Hematopoietic multipotent progenitor cell treated with erythropoietin and hydrocortisone succinate and interleukin-3 and kit ligand, for 8 days (in vitro differentiated cells): ENCODE measurements around the gene FN3KRP.
A peak's percentile ranks its signal among the peaks of the same experiment; 100 is the strongest.

ENCODE experiments used
- DNase-seq: peaks from one replicate; pipeline ENCODE4 v3.0.0-alpha.2; 2015

The FN3KRP gene, protein sequence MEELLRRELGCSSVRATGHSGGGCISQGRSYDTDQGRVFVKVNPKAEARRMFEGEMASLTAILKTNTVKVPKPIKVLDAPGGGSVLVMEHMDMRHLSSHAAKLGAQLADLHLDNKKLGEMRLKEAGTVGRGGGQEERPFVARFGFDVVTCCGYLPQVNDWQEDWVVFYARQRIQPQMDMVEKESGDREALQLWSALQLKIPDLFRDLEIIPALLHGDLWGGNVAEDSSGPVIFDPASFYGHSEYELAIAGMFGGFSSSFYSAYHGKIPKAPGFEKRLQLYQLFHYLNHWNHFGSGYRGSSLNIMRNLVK

DNA sequence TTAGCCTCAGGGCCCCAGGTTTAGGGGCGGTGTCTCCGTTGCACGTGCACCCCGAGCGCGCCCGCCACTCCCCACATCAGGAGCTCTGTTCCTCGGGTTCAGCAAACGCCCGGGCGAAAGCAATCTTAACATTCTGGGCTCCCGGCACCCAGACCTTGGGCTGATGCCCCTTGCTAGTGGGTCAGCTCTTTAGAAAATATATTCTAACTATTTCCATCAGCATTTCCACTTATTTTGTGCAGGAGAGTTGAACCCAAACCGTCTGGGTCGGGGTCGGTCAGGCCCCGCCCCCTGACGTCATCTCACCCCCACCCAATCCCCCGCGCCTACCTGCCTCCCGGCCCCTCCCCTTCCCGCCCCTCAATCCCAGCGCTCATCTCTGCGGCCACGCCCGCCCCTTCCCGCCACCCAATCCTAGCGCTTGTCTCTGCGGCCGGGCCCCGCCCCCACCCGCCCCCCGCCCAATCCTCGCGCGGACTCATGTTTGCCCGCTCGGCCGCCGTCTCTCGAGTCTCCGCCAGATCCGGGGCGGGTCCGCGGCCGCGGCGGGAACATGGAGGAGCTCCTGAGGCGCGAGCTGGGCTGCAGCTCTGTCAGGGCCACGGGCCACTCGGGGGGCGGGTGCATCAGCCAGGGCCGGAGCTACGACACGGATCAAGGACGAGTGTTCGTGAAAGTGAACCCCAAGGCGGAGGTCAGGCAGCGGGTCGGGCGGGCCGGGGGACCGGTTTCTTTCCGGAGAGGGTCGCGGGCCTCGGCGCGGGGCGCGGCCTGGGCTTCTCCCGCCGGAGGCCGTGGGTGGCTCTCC is at the start of gene FN3KRP:
Gene FN3KRP, plus strand, starts transcription at position 504 of the 808 bp plus-strand sequence. Its CDS starts 50 bp downstream, at position 554.
- peak; percentile 90 for DNase-seq

DNA sequence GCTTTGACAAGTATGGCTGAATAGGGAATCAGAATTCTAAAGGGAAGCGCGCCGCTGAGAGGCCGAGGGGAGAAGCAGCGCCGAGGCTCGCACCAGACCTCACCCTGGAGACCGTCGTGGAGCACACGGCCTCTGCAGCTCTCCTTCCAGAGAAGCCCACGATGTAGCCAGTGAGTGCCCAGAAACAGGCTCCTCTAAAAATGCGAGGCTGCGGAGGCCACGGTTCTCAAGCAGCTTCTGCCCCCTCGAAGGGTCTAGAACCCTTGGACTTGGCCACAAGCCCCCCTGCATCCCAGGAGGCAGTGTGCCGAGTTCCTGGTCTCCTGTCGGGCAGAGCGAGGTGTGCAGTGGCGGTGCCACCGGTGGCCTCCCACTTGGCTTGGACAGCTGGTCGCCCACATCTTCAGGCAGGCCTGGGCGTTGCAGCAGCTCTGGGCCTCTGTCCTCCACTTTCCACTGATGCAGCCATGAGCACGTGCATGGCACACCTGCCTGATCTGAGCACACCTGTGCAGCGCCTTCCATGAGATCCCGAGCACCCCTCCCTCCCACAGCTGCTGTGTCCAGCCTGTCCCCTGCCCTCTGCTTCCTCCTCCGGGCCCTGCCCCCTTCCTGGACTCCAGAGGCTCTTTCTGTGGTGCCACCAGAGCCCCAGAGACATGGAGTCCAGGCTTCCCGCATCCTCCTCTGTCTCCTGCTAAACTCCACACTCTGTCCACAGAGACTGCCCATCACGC is 49.4 kb upstream of the FN3KRP start:
- DNase-seq = no peak

DNA sequence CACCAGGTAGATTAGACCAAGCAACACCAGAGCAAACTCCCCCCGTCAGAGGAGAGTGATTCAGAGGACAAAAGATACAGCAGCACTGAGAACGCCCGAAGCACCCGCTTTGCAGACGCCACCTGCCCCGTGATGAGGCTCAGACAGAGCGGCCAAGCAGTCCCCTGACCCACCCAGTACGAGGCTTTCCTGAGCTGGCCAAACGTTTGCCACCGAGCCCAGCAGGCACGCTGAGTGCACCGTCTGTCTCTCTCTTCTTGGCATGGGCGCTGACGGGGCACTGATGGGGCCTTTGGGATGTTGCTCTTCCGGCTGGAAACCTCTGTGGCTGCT is 48.9 kb upstream of the FN3KRP start:
- no peak for DNase-seq

DNA sequence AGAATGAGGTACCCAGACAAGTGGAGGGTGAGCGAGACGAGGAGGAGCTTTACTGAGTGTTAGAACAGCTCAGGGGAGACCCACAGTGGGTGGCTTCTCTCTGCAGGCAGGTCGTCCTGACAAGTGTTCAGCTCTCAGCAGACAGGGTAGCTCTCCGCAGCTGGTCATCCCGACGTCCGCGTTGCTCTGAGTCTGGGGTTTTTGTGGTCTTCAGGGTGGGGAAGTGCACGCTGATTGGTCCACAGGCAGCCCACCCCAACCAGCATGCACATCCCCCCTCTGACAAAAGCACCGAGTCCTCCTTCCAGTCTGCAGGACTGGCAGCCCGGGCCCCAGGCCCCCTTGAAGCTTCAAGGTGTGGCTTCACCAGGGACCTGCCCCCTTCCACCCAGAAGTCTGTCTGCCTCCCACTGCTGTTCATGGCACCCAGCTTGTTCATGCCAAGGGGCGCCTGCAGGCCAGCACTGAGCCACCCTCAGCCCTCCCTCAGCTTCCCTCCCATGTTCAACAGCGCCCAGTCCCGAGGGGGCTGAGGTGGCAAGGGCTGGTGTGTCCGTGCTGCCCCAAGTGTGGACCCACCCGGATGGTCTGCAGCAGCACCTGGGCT is 48.4 kb upstream of the FN3KRP start:
- no peak for DNase-seq

DNA sequence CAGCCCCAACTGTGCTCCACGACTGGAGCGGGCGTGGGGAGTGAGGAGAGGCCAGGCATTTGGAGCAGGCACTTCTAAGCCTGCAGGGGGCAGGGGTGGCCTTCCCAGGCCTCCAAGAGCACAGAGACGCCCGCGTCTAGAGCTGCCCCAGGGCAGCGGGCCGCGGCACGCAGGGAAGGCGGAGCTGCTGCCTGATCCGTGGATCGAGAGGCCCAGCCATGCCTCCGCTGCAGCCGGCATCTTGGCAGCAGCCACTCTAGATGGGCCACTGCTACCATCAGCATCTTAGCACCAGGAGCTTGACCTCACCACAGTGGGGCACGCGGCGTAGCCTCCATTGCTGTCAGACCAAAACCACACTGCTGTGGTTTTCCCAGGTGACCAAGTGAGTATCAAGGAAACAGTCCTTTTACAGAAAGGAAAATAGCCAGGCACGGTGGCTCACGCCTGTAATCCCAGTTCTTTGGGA is 47.8 kb upstream of the FN3KRP start:
- DNase-seq = peak; percentile 85

DNA sequence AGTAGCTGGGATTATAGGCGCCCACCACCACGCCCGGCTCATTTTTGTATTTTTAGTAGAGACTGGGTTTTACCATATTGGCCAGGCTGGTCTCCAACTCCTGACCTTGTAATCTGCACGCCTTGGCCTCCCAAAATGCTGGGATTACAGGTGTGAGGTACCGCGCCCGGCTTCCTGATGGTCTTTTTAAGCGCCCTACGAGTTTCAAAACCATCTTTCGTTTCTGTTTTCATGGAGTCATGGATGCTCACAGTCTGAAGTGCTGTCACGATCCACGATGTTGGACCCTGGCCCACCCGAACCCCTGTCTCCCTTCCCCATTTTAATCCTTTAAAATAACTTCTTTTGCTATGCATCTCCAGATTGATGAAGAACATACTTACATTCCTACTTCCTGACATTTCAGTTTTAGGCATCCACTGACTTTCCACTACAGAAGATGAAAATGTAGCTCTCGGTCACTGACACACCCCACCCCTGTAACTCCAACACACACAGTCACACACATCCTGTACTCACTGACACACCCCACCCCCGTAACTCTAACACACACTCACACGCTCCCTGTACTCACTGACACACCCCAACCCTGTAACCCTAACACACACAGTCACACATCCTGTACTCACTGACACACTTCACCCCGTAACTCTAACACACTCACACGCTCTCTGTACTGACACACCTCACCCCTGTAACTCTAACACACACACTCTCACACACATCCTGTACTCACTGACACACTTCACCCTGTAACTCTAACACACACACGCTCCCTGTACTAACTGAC is 45.6 kb upstream of the FN3KRP start:
- DNase-seq = no peak

DNA sequence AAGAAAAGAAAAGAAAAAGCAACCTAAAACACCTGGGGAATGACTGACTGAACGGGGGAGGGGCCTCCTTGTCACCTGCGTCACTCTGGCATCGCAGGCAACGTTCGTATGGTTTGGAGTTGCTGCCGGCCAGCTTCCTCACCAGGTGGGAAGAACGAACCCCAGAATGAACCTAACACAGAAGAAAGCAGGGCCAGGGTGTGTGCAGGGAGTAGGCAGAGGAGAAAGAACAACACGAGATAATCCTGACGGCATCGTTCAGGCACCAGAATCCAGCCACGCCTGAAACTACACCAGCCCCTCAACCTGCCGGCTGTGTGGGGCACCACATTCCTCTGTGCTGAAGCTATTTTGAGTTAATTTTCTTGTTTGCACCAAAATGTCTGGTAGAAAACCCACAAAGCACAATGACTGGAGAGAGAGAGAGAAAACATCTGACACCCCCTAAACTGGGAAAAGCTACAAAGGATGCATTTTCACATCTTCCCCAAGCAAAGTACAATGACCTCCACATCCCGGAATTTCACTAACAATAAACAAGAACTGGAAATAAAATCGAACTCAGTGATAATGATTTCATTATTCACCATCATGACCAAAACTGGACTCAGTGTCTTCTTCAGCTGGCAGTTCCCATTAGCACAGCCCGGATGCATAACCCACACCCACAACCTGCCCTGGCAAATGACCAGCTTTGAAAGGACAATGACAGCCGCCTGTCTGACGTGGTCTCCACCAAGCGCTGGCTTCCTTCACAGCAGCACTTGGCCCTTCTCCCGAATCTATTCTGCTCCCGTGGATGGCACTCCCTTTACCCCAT is 41.6 kb upstream of the FN3KRP start:
- no peak for DNase-seq

DNA sequence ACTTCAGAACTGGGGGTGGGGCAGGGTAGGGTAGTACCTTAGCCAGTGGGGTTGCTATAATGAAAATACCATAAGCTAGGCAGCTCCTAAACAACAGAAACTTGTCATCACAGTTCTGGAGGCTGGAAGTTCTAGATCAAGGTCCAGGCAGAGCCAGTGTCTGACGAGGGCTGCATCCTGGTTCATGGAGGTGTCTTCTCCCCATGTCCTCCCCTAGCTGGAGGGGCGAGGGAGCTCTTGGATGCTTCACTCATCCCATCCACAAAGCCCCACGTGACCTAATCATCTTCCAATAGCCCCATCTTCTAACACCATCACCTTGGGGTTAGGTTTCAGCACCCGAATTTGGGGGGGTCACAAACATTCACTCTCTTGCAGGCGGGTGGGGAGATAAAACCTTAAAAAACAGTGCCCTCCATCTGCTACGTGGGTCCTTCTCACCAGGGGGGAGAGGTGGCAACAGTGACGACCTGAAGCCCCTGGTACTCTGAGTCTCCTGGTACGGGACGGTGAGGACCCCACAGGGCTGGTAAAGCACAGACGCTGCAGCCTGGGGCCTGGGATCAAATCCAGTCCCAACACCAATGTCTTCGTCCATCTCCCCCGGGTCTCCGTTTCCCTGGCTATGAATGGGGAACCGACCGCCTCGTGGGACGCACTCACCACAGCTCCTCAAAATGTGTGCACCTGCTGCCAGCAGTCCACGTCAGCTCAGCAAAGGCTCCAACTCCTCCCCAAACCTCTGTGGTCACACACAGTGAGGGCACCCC is 40.8 kb upstream of the FN3KRP start:
- DNase-seq = no peak

DNA sequence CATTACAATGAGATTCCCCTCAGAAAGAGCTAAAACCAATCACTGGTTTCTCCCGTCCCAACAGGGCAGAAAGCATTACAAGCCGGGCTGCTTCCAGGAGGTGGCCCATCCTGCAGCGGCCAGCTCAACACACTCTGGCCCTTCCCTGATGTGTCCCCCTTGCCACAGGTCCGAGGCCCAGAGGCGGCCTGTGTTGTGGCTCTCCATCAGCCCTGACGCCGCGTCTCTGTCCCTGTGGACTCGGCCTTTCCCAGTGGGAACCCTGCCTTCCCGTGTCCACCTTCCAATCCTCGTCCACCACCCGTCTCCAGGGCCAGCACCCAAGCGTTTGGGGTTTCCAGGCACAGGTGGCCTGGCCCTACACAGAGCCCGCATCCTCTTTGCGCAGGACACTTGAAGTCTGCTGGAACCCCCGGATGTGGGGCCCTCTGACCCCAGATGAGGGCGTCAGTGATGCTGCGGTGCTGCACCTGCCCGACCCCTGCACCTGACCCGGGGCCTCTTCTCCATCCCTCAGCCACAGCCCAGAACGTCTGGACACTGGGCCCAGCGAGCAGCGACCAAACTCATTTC is 39.1 kb upstream of the FN3KRP start:
- DNase-seq = no peak

DNA sequence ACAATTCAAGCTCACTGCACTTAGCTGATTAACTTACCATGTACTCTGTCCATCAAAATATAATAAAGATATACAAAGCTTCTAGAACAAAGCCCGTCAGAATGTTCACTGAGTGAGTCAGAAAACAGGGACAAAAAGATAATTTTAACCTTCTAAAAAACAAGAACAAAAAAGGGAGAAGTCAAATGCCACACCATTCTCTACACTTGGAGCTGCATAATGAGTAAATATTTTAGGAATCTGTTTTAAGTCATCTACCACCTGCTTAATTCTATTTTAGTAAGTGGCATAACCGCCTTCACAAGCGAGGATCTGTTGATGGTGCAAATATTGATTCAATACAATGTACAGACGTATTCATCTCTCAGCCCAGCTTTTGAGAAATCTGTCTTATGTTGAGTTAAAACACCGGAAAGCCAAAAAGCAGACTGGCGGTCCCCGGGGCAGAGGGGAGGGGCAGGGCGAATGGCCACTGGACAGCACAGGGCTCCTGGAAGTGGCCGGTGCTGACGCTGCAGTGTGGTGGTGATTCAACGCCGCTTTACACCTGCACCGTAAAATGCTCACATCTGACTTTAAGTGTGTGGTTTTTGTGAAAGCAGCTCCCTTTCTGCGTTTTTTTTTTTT is 38.1 kb upstream of the FN3KRP start:
- no peak for DNase-seq

DNA sequence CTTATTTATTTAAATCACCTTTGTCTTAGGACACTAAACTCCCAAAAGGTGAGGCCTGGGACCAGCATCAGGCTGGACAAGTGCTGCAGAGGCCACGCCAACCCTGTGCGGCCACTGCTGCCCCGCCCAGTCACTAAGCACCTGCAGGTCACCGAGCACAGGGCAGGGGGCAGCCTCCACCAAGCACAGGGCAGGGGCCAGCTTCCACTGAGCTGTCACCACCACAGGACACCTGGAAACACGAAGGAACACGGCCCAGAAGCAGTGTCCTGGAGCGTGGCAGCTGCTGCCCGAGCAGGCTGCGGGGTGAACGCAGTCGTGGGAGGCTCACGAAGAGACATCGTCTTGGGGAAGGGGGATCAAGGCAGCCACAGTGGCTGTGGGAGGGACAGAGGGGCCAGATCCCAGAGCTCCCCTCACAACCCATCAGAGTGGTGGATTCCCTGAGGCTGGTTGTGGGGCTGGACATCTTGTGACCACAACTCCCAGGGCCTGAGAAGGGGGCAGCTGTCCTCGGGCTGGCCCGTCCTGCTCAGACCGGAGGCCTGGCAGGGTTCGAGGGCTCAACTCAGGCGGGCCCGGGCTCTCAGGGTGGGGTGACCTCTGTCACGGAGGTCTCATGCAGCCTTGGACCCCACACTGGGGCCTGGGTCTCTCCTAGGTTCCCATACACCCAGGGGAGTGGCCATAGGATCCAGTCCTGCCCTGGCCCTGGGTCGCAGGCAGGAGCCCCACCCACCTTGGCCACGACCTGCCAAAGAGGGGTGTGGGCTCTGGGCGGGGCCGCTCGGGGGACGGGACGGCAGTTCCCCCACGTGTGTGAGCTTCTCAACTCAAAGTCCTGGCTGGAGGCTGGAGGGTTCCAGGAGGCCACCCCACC is 36.7 kb upstream of the FN3KRP start:
- DNase-seq = no peak

DNA sequence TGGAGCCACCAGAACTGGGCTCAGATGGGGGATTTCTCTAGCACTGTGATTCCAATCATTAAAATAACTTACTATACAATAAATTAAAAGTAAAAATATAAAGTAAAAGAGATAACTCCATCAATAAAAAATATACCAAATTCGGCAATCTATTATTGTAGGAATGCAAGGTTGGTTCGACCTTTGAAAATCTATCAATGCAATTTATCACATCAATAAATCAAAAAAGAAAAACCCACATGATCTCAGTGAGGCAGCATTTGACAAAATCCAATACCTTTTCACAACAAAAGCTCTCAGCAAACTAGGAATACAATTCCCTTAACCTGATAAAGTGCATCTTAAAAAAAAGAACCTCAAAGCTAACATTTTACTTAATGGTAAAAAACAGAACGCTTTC is 35.0 kb upstream of the FN3KRP start:
- DNase-seq = no peak

DNA sequence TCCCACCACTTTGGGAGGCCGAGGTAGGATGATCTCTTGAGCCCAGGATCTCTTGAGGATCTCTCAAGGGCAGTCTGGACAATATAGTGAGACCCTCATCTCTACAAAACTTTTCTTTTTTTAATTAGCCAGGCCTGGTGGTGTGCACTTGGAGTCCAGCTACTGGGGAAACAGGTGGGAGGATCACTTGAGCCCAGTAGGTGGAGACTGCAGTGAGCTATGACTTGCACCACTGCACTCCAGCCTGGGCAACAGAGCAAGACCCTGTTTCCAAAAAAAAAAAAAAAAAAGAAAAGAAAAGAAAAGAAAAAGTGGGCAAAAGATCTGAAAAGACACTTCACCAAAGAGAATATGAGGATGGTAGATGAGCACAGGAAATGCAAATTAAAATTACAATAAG is 33.0 kb upstream of the FN3KRP start:
- no peak for DNase-seq

DNA sequence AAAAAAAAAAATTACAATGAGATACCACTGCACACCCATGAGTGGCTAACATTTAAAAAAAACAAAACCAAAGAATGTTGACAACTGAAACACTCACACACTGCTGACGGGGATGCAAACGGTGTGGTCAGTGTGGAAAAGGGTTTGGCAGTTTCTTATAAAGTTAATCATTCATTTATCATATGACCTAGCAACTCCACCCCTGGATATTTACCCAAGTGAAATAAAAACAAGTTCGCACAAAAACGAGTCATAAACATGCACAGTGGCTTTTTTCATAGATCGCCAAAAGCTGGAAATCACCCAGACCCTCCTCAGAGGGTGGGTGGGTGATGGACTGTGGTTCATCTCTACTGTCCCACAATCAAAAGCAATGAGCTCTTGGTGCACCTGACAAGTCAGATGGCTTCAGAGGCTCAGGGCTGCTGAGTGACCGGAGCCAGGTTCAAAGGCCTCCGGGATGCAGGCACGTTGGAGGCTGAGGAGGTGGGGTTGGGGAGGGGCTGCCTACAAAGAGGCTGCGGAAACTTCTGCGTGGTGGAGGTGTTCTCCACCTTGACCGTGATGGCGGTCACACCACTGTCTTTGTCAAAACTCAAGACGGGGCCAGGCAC is 32.2 kb upstream of the FN3KRP start:
- no peak for DNase-seq

DNA sequence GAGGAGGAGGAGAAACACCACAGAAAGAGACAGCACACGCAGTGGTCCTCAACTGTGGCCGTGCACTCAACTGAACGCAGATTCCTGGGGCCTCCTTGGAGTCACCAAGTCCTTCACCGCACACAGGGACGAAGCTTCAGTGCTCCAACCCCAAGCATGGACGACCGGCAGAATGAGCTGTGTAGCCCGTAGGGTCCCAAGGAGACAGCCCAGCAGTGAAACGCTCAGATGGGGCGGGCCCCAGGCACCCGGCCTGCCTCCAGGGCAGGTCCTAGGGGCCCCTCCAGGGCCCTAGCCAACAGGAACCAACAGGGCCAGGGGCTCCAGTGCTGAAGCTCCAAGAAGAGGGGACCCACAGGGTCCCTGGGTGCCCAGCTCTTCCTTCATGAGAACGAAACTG is 31.2 kb upstream of the FN3KRP start:
- no peak for DNase-seq

DNA sequence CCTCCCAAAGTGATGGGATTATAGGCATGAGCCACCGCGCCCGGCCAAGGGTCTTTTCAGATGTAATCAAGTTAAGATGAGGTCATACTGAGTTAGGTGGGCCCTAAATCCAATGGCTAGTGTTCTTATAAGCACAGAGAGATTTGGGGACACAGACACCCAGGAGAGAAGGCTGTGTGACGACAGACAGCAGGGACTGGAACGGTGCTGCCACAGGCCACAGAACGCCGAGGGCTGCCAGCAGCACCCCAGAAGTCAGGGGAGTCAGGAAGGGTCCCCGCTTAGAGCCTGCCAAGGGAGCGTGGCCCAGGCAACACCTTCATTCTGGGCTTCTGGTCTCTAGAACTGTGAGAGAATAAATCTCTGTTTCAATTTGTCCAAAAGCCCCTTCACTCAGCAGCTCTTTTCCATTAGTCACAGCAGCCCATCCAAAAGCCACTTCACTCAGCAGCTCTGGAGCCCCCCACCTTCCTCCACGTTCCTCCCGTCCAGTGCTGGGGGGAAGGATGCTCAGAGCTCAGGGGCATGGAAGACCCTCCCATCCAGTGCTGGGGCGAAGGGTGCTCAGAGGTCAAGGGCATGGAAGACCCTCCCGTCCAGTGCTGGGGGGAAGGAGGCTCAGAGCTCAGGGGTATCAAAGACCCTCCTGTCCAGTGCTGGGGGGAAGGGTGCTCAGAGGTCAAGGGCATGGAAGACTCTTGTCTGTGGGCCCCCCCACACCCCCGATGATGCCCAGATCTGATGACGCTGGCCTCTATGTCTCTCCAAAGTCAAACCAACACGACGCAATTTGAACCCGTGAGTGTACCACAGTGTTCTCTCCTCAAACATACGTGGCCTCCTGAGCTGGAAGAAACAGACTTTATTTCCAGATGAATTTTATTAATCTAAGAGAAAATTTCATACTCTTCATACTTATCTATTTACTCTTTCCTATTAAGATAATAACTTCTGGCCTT is 29.9 kb upstream of the FN3KRP start:
- no peak for DNase-seq

DNA sequence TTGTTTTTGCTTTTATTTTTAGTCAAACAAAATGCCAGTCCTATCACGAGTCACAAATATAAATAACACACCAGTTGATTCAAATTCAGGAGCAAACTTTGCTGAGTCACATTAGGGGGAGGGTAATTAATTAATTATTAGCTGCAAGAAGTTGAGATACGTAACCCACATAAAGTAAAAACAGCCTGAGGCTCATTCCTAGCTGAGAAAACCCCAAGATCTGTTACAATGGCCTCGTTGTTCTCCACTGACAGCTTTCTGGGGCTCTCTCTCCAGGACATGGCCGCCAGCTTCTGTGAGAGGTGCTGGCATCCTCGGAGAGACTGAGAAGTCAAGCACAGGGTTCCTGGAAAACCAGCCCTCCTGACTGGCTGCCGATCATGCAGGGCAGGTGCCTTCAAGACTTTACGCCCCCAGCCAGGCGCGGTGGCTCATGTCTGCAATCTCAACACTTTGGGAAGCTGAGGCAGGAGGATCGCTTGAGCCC is 29.1 kb upstream of the FN3KRP start:
- DNase-seq = no peak
